Endothelial cell of umbilical vein (primary cell): Measurements from ENCODE around the gene NACAD.

Source experiments
- EZH2 ChIP-seq: IDR thresholded peaks from 2 replicates; pipeline ENCODE4 v1.6.1; 2012; ENCODE audit warnings: borderline replicate concordance, low read depth, mild to moderate bottlenecking, moderate library complexity, low read length, inconsistent platforms; ENCODE audit not compliant: severe bottlenecking
- FOS ChIP-seq: IDR thresholded peaks from 2 replicates; pipeline ENCODE4 v1.6.1; 2011; ENCODE audit warnings: mild to moderate bottlenecking, low read length, moderate library complexity, borderline replicate concordance; ENCODE audit not compliant: insufficient read depth
- JUN ChIP-seq: IDR thresholded peaks from 2 replicates; pipeline ENCODE4 v1.6.1; 2011; ENCODE audit warnings: borderline replicate concordance, low read depth; ENCODE audit not compliant: insufficient read length, insufficient read depth
- MYC ChIP-seq: IDR thresholded peaks from one replicate; pipeline ENCODE4 v1.6.1; 2011; ENCODE audit warnings: mild to moderate bottlenecking, low read depth, low read length
- POLR2A ChIP-seq: IDR thresholded peaks from 2 replicates; pipeline ENCODE4 v1.6.1; 2012; ENCODE audit warnings: low read depth, mild to moderate bottlenecking, control low read depth, low read length
- POLR2AphosphoS5 ChIP-seq: IDR thresholded peaks from 2 replicates; pipeline ENCODE4 v1.6.1; 2012; ENCODE audit warnings: low read depth, mild to moderate bottlenecking, control low read depth, low read length, moderate library complexity; ENCODE audit not compliant: insufficient read depth
- TF ChIP-seq, protein P1 (sequence below), 2 donors: IDR thresholded peaks; 1 replicate in 1 of 2; 2 replicates in 1 of 2; pipeline ENCODE4 v1.5.1; 2011; ENCODE audit warnings: low read length in 2 of 2, mild to moderate bottlenecking in 2 of 2, moderate library complexity in 2 of 2, control low read depth in 1 of 2, inconsistent platforms in 1 of 2, low read depth in 1 of 2; ENCODE audit not compliant: insufficient read depth in 1 of 2; ENCODE audit errors: extremely low read depth in 1 of 2
- TF ChIP-seq, protein P2 (sequence below): IDR thresholded peaks from 2 replicates; pipeline ENCODE4 v1.6.1; 2011; ENCODE audit not compliant: insufficient read depth, insufficient read length

DNA sequence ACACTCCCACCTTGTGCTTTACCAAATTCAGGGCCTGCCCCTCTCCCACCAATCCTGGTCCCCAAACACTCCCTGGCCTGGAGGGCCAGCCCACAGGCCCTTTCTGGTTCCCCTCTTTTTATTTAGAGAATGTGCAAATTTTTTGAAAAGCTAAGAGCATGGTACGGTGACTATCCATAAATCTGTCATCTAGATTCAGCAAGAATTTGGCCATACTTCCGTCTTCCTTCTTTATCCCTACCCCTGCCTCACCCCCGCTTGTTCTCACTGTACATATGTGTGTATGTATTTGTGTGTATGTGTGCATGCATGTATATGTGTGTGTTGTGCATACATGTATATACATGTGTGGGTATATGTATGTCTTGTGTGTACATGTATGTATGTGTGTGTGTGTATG lies 30.8 kb upstream of the NACAD start:
- TF ChIP-seq POLR2AphosphoS5 (no peak), EZH2 (no peak), JUN (no peak), POLR2A (no peak), MYC (no peak), FOS (no peak)
- TF ChIP-seq, protein P1, sequence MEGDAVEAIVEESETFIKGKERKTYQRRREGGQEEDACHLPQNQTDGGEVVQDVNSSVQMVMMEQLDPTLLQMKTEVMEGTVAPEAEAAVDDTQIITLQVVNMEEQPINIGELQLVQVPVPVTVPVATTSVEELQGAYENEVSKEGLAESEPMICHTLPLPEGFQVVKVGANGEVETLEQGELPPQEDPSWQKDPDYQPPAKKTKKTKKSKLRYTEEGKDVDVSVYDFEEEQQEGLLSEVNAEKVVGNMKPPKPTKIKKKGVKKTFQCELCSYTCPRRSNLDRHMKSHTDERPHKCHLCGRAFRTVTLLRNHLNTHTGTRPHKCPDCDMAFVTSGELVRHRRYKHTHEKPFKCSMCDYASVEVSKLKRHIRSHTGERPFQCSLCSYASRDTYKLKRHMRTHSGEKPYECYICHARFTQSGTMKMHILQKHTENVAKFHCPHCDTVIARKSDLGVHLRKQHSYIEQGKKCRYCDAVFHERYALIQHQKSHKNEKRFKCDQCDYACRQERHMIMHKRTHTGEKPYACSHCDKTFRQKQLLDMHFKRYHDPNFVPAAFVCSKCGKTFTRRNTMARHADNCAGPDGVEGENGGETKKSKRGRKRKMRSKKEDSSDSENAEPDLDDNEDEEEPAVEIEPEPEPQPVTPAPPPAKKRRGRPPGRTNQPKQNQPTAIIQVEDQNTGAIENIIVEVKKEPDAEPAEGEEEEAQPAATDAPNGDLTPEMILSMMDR (IDR thresholded peaks at IDR 0.05; ENCODE audit: extremely low read depth in 1 of 2, insufficient read depth in 1 of 2, low read depth in 1 of 2, low read length in 2 of 2), result no peak
- TF ChIP-seq, protein P2, sequence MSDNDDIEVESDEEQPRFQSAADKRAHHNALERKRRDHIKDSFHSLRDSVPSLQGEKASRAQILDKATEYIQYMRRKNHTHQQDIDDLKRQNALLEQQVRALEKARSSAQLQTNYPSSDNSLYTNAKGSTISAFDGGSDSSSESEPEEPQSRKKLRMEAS, result no peak
